Cerebellar nuclear complex (tissue), 1 donor: Measurements from ENCODE around the gene HMGCR.

Experiments
- DNase-seq, 2 experiments: peaks; one replicate each; lab custom pipeline; 2025; lab: John Stamatoyannopoulos, UW

The HMGCR gene

GRCh38 chr5:75340714-75341478, 3.9 kb downstream of the HMGCR start:
- DNase-seq: no peak

GRCh38 chr5:75341934-75342333, 4.9 kb downstream of the HMGCR start:
- DNase-seq: no peak

GRCh38 chr5:75342836-75343235, 5.8 kb downstream of the HMGCR start:
- no peak for DNase-seq

- no peak for DNase-seq
These were observed 11.2 kb downstream of the HMGCR start for GRCh38 chr5:75348241-75348640.

- DNase-seq: no peak
These were observed 12.6 kb downstream of the HMGCR start for GRCh38 chr5:75349663-75350062.

- DNase-seq: no peak
These were observed 14.3 kb downstream of the HMGCR start for GRCh38 chr5:75351139-75351926.

- DNase-seq: no peak
These were observed 18.2 kb downstream of the HMGCR start for GRCh38 chr5:75355236-75355635.

- DNase-seq: no peak
These were observed 19.7 kb downstream of the HMGCR start for GRCh38 chr5:75356719-75357118.

GRCh38 chr5:75358117-75358516, 21.1 kb downstream of the HMGCR start:
- no peak for DNase-seq

- no peak for DNase-seq
These were observed 24.3 kb downstream of the HMGCR start for GRCh38 chr5:75361310-75361709.

GRCh38 chr5:75362474-75362975, 25.5 kb downstream of the HMGCR start:
- no peak for DNase-seq

GRCh38 chr5:75363111-75363510, 26.1 kb downstream of the HMGCR start:
- no peak for DNase-seq

- DNase-seq: no peak
These were observed 26.9 kb downstream of the HMGCR start for GRCh38 chr5:75363726-75364495.

GRCh38 chr5:75364571-75365280, 27.7 kb downstream of the HMGCR start:
- DNase-seq: no peak

- DNase-seq: no peak
These were observed 28.7 kb downstream of the HMGCR start for GRCh38 chr5:75365740-75366139.

- no peak for DNase-seq
These were observed 29.8 kb downstream of the HMGCR start for GRCh38 chr5:75366787-75367186.

GRCh38 chr5:75367401-75367800, 30.4 kb downstream of the HMGCR start:
- DNase-seq: no peak

- no peak for DNase-seq
These were observed 31.4 kb downstream of the HMGCR start for GRCh38 chr5:75368391-75368790.

- DNase-seq: no peak
These were observed 36.8 kb downstream of the HMGCR start for GRCh38 chr5:75373862-75374261.

- DNase-seq: no peak
These were observed 37.4 kb downstream of the HMGCR start for GRCh38 chr5:75374394-75374814.

- DNase-seq: no peak
These were observed 38.4 kb downstream of the HMGCR start for GRCh38 chr5:75375414-75375813.

- DNase-seq: no peak
These were observed 43.1 kb downstream of the HMGCR start for GRCh38 chr5:75380099-75380498.
